Ishikawa (cell line): ENCODE data around the gene KIAA0825.

Experiments used
- CEBPB ChIP-seq: IDR thresholded peaks from 2 replicates; pipeline ENCODE4 v1.6.1; 2012
- CREB1 ChIP-seq: IDR thresholded peaks from 2 replicates; pipeline ENCODE4 v1.6.1; 2012; ENCODE audit warnings: low read depth
- EGR1 ChIP-seq: IDR thresholded peaks from 2 replicates; pipeline ENCODE4 v1.6.1; 2012
- EP300 ChIP-seq: IDR thresholded peaks from 2 replicates; pipeline ENCODE4 v1.6.1; 2012; ENCODE audit warnings: borderline replicate concordance
- FOXM1 ChIP-seq: IDR thresholded peaks from 2 replicates; pipeline ENCODE4 v1.6.1; 2012; ENCODE audit warnings: low read depth, borderline replicate concordance
- MAX ChIP-seq: IDR thresholded peaks from 2 replicates; pipeline ENCODE4 v1.6.1; 2012
- NFIC ChIP-seq: IDR thresholded peaks from 2 replicates; pipeline ENCODE4 v1.6.1; 2012
- RAD21 ChIP-seq: IDR thresholded peaks from 2 replicates; pipeline ENCODE4 v1.6.1; 2012; ENCODE audit warnings: low read depth
- REST ChIP-seq: IDR thresholded peaks from 2 replicates; pipeline ENCODE4 v1.6.1; 2012; ENCODE audit warnings: low read depth, mild to moderate bottlenecking
- TAF1 ChIP-seq: IDR thresholded peaks from 2 replicates; pipeline ENCODE4 v1.6.1; 2012; ENCODE audit warnings: low read depth, mild to moderate bottlenecking
- TCF12 ChIP-seq: IDR thresholded peaks from 2 replicates; pipeline ENCODE4 v1.6.1; 2012; ENCODE audit warnings: low read depth
- TEAD4 ChIP-seq: IDR thresholded peaks from 2 replicates; pipeline ENCODE4 v1.6.1; 2012
- USF1 ChIP-seq: IDR thresholded peaks from 2 replicates; pipeline ENCODE4 v1.6.1; 2012
- YY1 ChIP-seq: IDR thresholded peaks from 2 replicates; pipeline ENCODE4 v1.6.1; 2012; ENCODE audit warnings: low read depth
- ZBTB7A ChIP-seq: IDR thresholded peaks from 2 replicates; pipeline ENCODE4 v1.6.1; 2012; ENCODE audit warnings: low read depth

KIAA0825 gene

GRCh38 chr5:94577466-94578245 is 40.7 kb downstream of the KIAA0825 start:
- TF ChIP-seq TCF12 (no peak), NFIC (no peak), EP300 (no peak), CEBPB (no peak), TEAD4 (no peak)

- no peak for TF ChIP-seq ZBTB7A
- no peak for TF ChIP-seq TEAD4
- TF ChIP-seq FOXM1, result no peak
- no peak for TF ChIP-seq MAX
- no peak for TF ChIP-seq REST
- TF ChIP-seq CREB1, result no peak
- no peak for TF ChIP-seq TAF1
- TF ChIP-seq USF1, result no peak
- TF ChIP-seq NFIC, result no peak
- TF ChIP-seq CEBPB, result no peak
- no peak for TF ChIP-seq RAD21
- no peak for TF ChIP-seq EGR1
These were observed 43.2 kb downstream of the KIAA0825 start for GRCh38 chr5:94575196-94575595.

GRCh38 chr5:94571415-94571814 is 47.0 kb downstream of the KIAA0825 start:
- no peak for TF ChIP-seq EGR1
- no peak for TF ChIP-seq YY1
- no peak for TF ChIP-seq TCF12
- no peak for TF ChIP-seq RAD21
- TF ChIP-seq EP300, result no peak
- TF ChIP-seq FOXM1, result no peak
- no peak for TF ChIP-seq TAF1
- TF ChIP-seq CEBPB, result no peak
- no peak for TF ChIP-seq TEAD4
- no peak for TF ChIP-seq REST

GRCh38 chr5:94564812-94565211 is 53.6 kb downstream of the KIAA0825 start:
- TF ChIP-seq USF1, result no peak
- TF ChIP-seq TEAD4, result no peak
- TF ChIP-seq TAF1, result no peak
- no peak for TF ChIP-seq MAX
- TF ChIP-seq YY1, result no peak
- TF ChIP-seq FOXM1, result no peak
- no peak for TF ChIP-seq RAD21
- no peak for TF ChIP-seq EP300
- TF ChIP-seq EGR1, result no peak
- no peak for TF ChIP-seq CEBPB
- TF ChIP-seq ZBTB7A, result no peak
- TF ChIP-seq CREB1, result no peak
- TF ChIP-seq NFIC, result no peak
- no peak for TF ChIP-seq TCF12
- TF ChIP-seq REST, result no peak
